Measurements from ENCODE around the gene ARHGEF33. TPM values are rescaled to one million over a fixed set of nuclear protein-coding genes. Genes with fewer than 3 reads are reported as not detected.
"Not testable (repeated sequence)": the region's sequence is repeated elsewhere in the genome, so short reads cannot be mapped to it uniquely, and the experiment has no call there.

ARHGEF33 gene
- total RNA-seq, 2 experiments from 2014 or later = 0.09 to 0.39 TPM

DNA sequence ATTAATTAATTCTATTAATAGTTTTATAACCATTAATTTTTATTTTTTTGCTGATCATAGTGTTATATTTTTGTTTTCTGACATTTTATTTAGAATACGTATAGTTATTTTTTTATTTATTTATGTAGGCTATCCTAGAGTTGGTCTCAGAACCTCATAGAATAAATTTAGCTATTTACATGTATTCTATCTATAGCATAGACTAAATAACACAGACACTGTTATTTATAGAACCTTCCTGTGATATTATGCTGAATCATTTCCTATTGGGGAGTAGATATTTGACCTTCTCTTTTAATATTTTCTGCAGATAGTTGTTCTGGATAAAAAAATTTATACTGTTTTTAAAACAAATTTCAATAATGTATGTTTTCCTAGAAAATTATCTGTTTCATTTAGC, 20.2 kb downstream of the ARHGEF33 start:
- H3K27me3 Mint-ChIP-seq = no peaks in the 10 kb centered on the region
- CTCF ChIA-PET = interaction anchor here (1.9 kb wide), 1 partner anchor 149 kb away, joined by 6 read pairs; no protein-coding TSS in a partner anchor
- DNase-seq (no peak), ATAC-seq (no peak)
- H3K36me3 Mint-ChIP-seq (ENCODE audit: low read depth) = no peaks in the 10 kb centered on the region
- peaks cover 15% of the 10 kb centered on the region for H3K4me1 Mint-ChIP-seq
- POLR2A ChIA-PET = interaction anchor here (0.7 kb wide), 1 partner anchor 256 kb away, joined by 3 read pairs; no protein-coding TSS in a partner anchor
- no peak overlapping the region for H3K27ac Mint-ChIP-seq
- intact Hi-C loops (cut with DNase I, micrococcal nuclease) = no loop called here
- H3K4me3 Mint-ChIP-seq = no peak overlapping the region
- H3K9me3 Mint-ChIP-seq (ENCODE audit: low read depth) = no peaks in the 10 kb centered on the region

- no peak overlapping the region for H3K27ac Mint-ChIP-seq
- H3K27me3 Mint-ChIP-seq = no peaks in the 10 kb centered on the region
- intact Hi-C loops (cut with DNase I, micrococcal nuclease) = no loop called here
- POLR2A ChIA-PET = no interaction called here
- no peak overlapping the region for H3K4me3 Mint-ChIP-seq
- H3K9me3 Mint-ChIP-seq (ENCODE audit: low read depth) = no peaks in the 10 kb centered on the region
- no peaks in the 10 kb centered on the region for H3K36me3 Mint-ChIP-seq (ENCODE audit: low read depth)
- ATAC-seq (no peak), DNase-seq (no peak)
- CTCF ChIA-PET = interaction anchor here (0.8 kb wide), 1 partner anchor 477 kb away, joined by 3 read pairs; no protein-coding TSS in a partner anchor
- peaks cover 15% of the 10 kb centered on the region for H3K4me1 Mint-ChIP-seq
These were observed 21.5 kb downstream of the ARHGEF33 start for GRCh38 chr2:38911191-38911590.

- no peaks in the 10 kb centered on the region for H3K36me3 Mint-ChIP-seq (ENCODE audit: low read depth)
- POLR2A ChIA-PET = no interaction called here
These were observed 22.9 kb downstream of the ARHGEF33 start for GRCh38 chr2:38912619-38913018.

DNA sequence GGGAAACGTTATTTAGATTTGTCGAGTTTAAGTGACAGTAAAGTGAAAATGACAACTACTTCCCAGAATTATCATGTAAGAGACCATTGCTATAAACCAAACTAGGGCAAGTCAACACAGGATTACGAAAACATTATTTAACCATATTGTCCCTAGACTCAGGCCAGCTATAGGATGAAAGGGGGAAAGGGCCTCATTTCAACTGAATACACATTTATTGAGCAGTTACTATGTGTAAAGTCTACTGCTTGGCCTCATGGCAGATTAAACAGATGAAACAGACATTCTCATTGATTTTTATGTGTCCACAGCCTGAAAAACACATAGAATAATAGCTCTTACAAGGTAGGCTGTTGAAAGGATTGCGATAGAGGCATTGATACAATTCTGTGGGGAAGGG, 32.7 kb downstream of the ARHGEF33 start:
- Mint-ChIP-seq H3K9me3 (ENCODE audit: low read depth) (no peaks in the 10 kb centered on the region), H3K4me3 (no peak overlapping the region), H3K27ac (no peak overlapping the region), H3K4me1 (no peaks in the 10 kb centered on the region), H3K36me3 (ENCODE audit: low read depth) (no peaks in the 10 kb centered on the region), H3K27me3 (no peaks in the 10 kb centered on the region)
- ChIA-PET CTCF (no interaction called here), POLR2A (no interaction called here)
- intact Hi-C loops (cut with DNase I, micrococcal nuclease) = no loop called here
- ATAC-seq (no peak), DNase-seq (no peak)

More at GRCh38 chr2:38912619-38913018, 22.9 kb downstream of the ARHGEF33 start:
- CTCF ChIA-PET = interaction anchor here (3.0 kb wide), 1 partner anchor 35 kb away, joined by 13 read pairs; no protein-coding TSS in a partner anchor
- no peak overlapping the region for H3K4me3 Mint-ChIP-seq
- no peaks in the 10 kb centered on the region for H3K27me3 Mint-ChIP-seq
- H3K4me1 Mint-ChIP-seq = peaks cover 13% of the 10 kb centered on the region
- H3K27ac Mint-ChIP-seq = no peak overlapping the region
- DNase-seq (no peak), ATAC-seq (no peak)
- no peaks in the 10 kb centered on the region for H3K9me3 Mint-ChIP-seq (ENCODE audit: low read depth)
- intact Hi-C loops (cut with DNase I, micrococcal nuclease) = no loop called here

- Mint-ChIP-seq H3K9me3 (ENCODE audit: low read depth) (no peaks in the 10 kb centered on the region), H3K27ac (no peak overlapping the region), H3K27me3 (no peaks in the 10 kb centered on the region), H3K4me1 (no peaks in the 10 kb centered on the region), H3K4me3 (no peak overlapping the region), H3K36me3 (ENCODE audit: low read depth) (no peaks in the 10 kb centered on the region)
- ChIA-PET POLR2A (no interaction called here), CTCF (interaction anchor here (0.6 kb wide), 1 partner anchor 564 kb away, joined by 3 read pairs; no protein-coding TSS in a partner anchor)
- intact Hi-C loops (cut with DNase I, micrococcal nuclease) = no loop called here
- ATAC-seq = no peak
- DNase-seq = no peak
These were observed 33.2 kb downstream of the ARHGEF33 start for GRCh38 chr2:38922902-38923301.

DNA sequence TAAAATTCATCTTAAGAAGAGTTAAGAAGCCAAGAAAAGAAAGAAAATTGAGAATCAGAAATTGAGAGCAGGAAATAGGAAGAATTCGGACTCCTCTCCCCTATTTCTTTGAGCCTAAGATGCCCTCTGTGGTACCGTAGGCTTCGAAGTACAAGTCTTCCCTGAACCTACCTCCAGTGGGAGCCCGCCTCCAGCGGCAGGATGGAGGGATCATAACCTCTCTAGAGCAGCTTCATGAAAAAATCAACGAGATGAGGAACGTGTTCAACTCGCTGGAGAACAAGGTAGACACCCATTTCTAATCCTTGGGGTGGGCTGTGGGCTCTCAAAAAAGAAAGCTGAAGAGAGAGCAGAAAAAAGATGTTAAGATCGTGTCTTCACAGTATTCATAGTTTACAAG, 36.3 kb downstream of the ARHGEF33 start:
- intact Hi-C loops (cut with DNase I, micrococcal nuclease) = no loop called here
- Mint-ChIP-seq H3K36me3 (ENCODE audit: low read depth) (no peaks in the 10 kb centered on the region), H3K4me1 (no peaks in the 10 kb centered on the region), H3K4me3 (no peak overlapping the region), H3K27ac (no peak overlapping the region), H3K27me3 (no peaks in the 10 kb centered on the region), H3K9me3 (ENCODE audit: low read depth) (no peaks in the 10 kb centered on the region)
- DNase-seq (no peak), ATAC-seq (no peak)
- ChIA-PET POLR2A (no interaction called here), CTCF (no interaction called here)

DNA sequence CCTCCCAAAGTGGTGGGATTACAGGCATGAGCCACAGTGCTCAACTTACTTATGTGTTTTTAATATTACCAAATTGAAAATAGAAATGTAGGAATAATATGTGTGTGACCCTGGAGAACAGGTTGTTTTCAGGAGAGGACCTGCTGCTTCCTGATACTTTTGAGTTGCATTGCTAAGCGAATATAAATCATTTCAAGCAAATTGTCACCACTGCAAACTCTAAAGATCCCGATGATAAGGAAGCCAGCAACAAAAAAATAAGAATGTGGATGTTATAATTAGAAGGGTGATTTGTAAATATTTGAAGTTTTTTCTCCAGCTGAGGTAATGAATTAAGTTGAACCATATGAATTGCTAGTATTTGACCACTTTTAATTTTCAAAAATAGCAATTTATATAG, 40.9 kb downstream of the ARHGEF33 start:
- CTCF ChIA-PET = interaction anchor here (1.7 kb wide), 1 partner anchor 17 kb away, joined by 4 read pairs; no protein-coding TSS in a partner anchor
- no peaks in the 10 kb centered on the region for H3K9me3 Mint-ChIP-seq (ENCODE audit: low read depth)
- POLR2A ChIA-PET = no interaction called here
- peaks cover 3% of the 10 kb centered on the region for H3K27me3 Mint-ChIP-seq
- no peak overlapping the region for H3K4me3 Mint-ChIP-seq
- no peaks in the 10 kb centered on the region for H3K36me3 Mint-ChIP-seq (ENCODE audit: low read depth)
- H3K4me1 Mint-ChIP-seq = peaks cover 1% of the 10 kb centered on the region
- intact Hi-C loops (cut with DNase I, micrococcal nuclease) = no loop called here
- DNase-seq (no peak), ATAC-seq (no peak)
- no peak overlapping the region for H3K27ac Mint-ChIP-seq

DNA sequence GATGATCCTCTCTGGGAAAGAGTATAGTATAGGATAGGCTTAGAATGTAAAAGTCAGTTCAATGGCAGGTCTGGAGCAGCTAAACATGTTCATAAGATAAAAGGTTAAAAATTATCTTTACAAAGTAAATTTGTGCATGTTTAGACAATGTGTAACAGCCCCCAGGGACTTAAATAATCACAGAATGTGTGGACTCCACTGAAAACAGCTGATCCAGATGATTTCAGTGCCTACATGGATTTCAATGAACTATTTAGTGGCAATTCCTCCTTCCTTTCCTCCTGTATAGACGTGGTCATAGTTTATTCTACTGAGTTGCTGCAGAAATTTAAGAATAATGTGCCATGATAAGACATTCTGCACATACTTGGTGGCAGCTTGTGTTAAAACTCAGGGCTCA, 42.9 kb downstream of the ARHGEF33 start:
- H3K4me3 Mint-ChIP-seq = no peak overlapping the region
- peaks cover 4% of the 10 kb centered on the region for H3K4me1 Mint-ChIP-seq
- no peak overlapping the region for H3K27ac Mint-ChIP-seq

DNA sequence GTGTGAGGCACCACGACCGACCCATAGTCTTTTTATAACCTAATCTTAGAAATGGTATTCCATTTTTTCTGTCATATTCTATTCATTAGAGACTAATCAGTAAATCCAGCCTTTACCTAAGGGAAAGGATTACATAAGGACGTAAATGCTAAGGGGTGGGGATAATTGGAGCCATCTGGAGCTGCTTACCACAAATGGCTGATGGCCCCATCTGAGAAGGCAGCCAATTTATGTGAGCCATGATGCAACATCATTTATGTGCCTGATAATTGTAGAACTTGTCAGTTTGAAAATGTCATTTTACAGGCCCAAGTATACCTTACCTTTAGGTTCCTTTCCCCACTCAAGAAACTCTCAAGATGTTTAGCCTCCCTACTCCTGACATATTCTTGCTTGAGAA, 44.0 kb downstream of the ARHGEF33 start:
- H3K27ac Mint-ChIP-seq = no peak overlapping the region
- intact Hi-C loops (cut with DNase I, micrococcal nuclease) = no loop called here
- no peaks in the 10 kb centered on the region for H3K9me3 Mint-ChIP-seq (ENCODE audit: low read depth)
- no peaks in the 10 kb centered on the region for H3K36me3 Mint-ChIP-seq (ENCODE audit: low read depth)
- peaks cover 3% of the 10 kb centered on the region for H3K27me3 Mint-ChIP-seq
- ChIA-PET POLR2A (no interaction called here), CTCF (no interaction called here)
- H3K4me3 Mint-ChIP-seq = no peak overlapping the region
- no peak for ATAC-seq
- H3K4me1 Mint-ChIP-seq = peaks cover 4% of the 10 kb centered on the region
- no peak for DNase-seq

More for the DNA sequence above, 42.9 kb downstream of the ARHGEF33 start:
- Mint-ChIP-seq H3K9me3 (ENCODE audit: low read depth) (no peaks in the 10 kb centered on the region), H3K36me3 (ENCODE audit: low read depth) (no peaks in the 10 kb centered on the region), H3K27me3 (peaks cover 3% of the 10 kb centered on the region)
- CTCF ChIA-PET = interaction anchor here (1.4 kb wide), 1 partner anchor 15 kb away, joined by 7 read pairs; no protein-coding TSS in a partner anchor
- ATAC-seq = no peak
- intact Hi-C loops (cut with DNase I, micrococcal nuclease) = no loop called here
- no peak for DNase-seq
- POLR2A ChIA-PET = interaction anchor here (0.6 kb wide), 1 partner anchor 277 kb away, joined by 3 read pairs; no protein-coding TSS in a partner anchor

DNA sequence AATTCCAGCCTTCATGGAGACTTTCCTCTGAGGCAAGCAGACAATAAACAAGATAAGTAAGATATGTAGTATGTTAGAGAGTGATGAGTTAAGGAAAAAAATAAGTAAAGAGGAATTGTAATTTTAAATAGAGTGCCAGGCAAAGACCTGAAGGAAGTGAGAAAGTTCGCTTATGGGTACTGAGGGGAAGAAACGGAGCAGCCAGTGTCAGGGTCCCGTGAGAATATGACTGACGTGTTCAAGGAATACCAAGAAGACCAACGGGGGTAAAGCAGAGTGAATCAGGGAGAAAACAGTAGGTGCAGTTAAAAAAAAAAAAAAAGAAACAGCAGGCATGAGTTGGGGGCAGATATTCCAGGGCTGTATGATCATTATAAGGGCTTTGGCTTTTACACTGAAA, 45.1 kb downstream of the ARHGEF33 start:
- no peaks in the 10 kb centered on the region for H3K36me3 Mint-ChIP-seq (ENCODE audit: low read depth)
- ChIA-PET POLR2A (no interaction called here), CTCF (no interaction called here)
- ATAC-seq (no peak), DNase-seq (no peak)
- H3K27ac Mint-ChIP-seq = no peak overlapping the region
- H3K4me1 Mint-ChIP-seq = peaks cover 4% of the 10 kb centered on the region
- no peaks in the 10 kb centered on the region for H3K9me3 Mint-ChIP-seq (ENCODE audit: low read depth)
- peaks cover 3% of the 10 kb centered on the region for H3K27me3 Mint-ChIP-seq
- no peak overlapping the region for H3K4me3 Mint-ChIP-seq
- intact Hi-C loops (cut with DNase I, micrococcal nuclease) = no loop called here

- DNase-seq (no peak), ATAC-seq (peak; percentile 57)
- Mint-ChIP-seq H3K27ac (no peak overlapping the region), H3K27me3 (peaks cover 3% of the 10 kb centered on the region), H3K4me3 (no peak overlapping the region), H3K9me3 (ENCODE audit: low read depth) (no peaks in the 10 kb centered on the region), H3K4me1 (peaks cover 4% of the 10 kb centered on the region), H3K36me3 (ENCODE audit: low read depth) (no peaks in the 10 kb centered on the region)
- ChIA-PET POLR2A (no interaction called here), CTCF (interaction anchor here (1.0 kb wide), 1 partner anchor 12 kb away, joined by 6 read pairs; no protein-coding TSS in a partner anchor)
- intact Hi-C loops (cut with DNase I, micrococcal nuclease) = no loop called here
These were observed 46.0 kb downstream of the ARHGEF33 start for GRCh38 chr2:38935568-38936172.

GRCh38 chr2:38936516-38936915, 46.8 kb downstream of the ARHGEF33 start:
- H3K27me3 Mint-ChIP-seq; H3K27ac Mint-ChIP-seq; H3K9me3 Mint-ChIP-seq (ENCODE audit: low read depth); intact Hi-C loops (cut with DNase I, micrococcal nuclease); POLR2A ChIA-PET; ATAC-seq; H3K36me3 Mint-ChIP-seq (ENCODE audit: low read depth); H3K4me1 Mint-ChIP-seq; H3K4me3 Mint-ChIP-seq; DNase-seq: not testable (repeated sequence)
- CTCF ChIA-PET = interaction anchor here (1.0 kb wide), 1 partner anchor 11 kb away, joined by 6 read pairs; no protein-coding TSS in a partner anchor

Measured in activated CD4-positive, alpha-beta T cell treated with anti-CD3 and anti-CD28 coated beads for 36 hours (primary cell).